Small intestine (tissue), 7 donors: ENCODE measurements around the gene TNIP2. TPM values are rescaled to one million over a fixed set of nuclear protein-coding genes. Genes with fewer than 3 reads are reported as not detected.

Source experiments
- DNase-seq, 2 donors: peaks; one replicate each; pipeline versions ENCODE4 v3.0.0 to v3.0.0-alpha.2; 2013
- FAIRE-seq: peaks from 2 replicates; lab custom pipeline; 2012; peaks lifted over from hg19 to GRCh38; lab: Jason Lieb, UNC
- H3K27ac ChIP-seq, 3 donors: one replicate each; pipeline ENCODE4 v1.5.1; 2013; ENCODE audit warnings: low read length in 2 of 3, mild to moderate bottlenecking in 2 of 3, control low read depth in 1 of 3, inconsistent platforms in 1 of 3, low read depth in 1 of 3, moderate library complexity in 1 of 3
- H3K27me3 ChIP-seq, 3 donors: one replicate each; pipeline ENCODE4 v1.6.1; 2013; ENCODE audit warnings: low read length in 3 of 3, inconsistent platforms in 1 of 3; ENCODE audit not compliant: control insufficient read depth in 3 of 3, insufficient read depth in 3 of 3
- H3K36me3 ChIP-seq, 3 donors: one replicate each; pipeline ENCODE4 v1.6.1; 2013; ENCODE audit warnings: low read length in 3 of 3, inconsistent platforms in 1 of 3, low read depth in 1 of 3, mild to moderate bottlenecking in 1 of 3, moderate library complexity in 1 of 3; ENCODE audit not compliant: control insufficient read depth in 3 of 3, insufficient read depth in 2 of 3
- H3K4me1 ChIP-seq, 3 donors: one replicate each; pipeline ENCODE4 v1.6.1; 2013; ENCODE audit warnings: low read length in 2 of 3, inconsistent platforms in 1 of 3, low read depth in 1 of 3, mild to moderate bottlenecking in 1 of 3, moderate library complexity in 1 of 3; ENCODE audit not compliant: control insufficient read depth in 3 of 3, insufficient read depth in 2 of 3
- H3K4me3 ChIP-seq, 3 donors: one replicate each; pipeline ENCODE4 v1.5.1; 2013; ENCODE audit warnings: low read length in 3 of 3, control low read depth in 1 of 3, inconsistent platforms in 1 of 3, low read depth in 1 of 3, mild to moderate bottlenecking in 1 of 3, moderate library complexity in 1 of 3
- H3K9me3 ChIP-seq, 2 donors: one replicate each; pipeline ENCODE4 v1.6.1; 2013; ENCODE audit warnings: low read depth in 1 of 2, low read length in 1 of 2; ENCODE audit not compliant: control insufficient read depth in 2 of 2, insufficient read depth in 1 of 2
- WGBS, 3 donors: extraction: QIAGEN DNeasy Blood & Tissue Kit; methylation state at CpG; one replicate each; pipeline ENCODE4 v1.1.7; 2013; 5-methylcytosine and 5-hydroxymethylcytosine counted together
- polyA plus RNA-seq, 4 donors: library from polyadenylated mRNA; stranded (reverse) in 3 of 4; unstranded in 1 of 4; fragments of 200-250 nt in 3 of 4; fragments of 120-200 nt in 1 of 4; gene quantifications; one replicate each; pipeline versions ENCODE4 v1.2.1 to v1.2.3, GENCODE V29; 2013
- donor health status: healthy with polysubstance abuse.
- donor health status: control.
- donor health status: control.
- donor health status: Bipolar disorder and iron deficiency.
- donor health status: healthy.

TNIP2 gene
- polyA plus RNA-seq, 4 donors: 30.1 to 109 (median 60.3) TPM

DNA sequence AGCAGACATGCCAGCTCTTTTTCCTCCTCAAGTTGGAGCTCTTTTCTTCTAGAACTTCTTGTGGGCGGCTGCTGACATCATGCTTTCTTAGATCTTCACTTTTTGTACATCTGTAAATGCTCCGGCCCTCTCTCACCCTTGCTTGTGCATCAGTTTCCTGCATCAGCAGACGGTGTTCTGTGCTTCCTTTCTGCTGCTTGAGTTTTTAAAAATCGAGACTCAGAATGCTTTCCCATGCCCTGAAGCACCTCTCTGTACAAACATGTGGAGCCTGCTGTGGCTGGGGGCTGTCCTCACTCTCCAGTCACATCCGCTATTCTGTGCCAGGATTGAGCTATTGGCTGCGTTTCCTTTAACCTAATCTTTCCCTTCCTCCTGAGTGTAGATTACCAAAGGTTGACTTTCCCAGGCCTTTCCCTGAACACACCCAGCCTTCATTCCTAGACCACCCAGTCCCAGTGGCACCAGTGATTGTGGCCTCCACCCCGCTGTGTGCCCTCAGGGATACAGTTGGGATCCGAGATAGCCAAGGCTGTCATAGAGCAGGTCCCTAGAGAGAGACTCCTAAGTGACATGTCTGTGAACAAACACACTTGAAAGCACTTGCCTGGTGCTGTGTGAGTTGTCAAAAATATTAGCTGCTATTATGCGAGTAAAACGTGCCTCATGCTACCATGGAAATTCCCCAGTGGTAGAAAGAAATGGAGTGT is 41.9 kb downstream of the TNIP2 start:
- Histone ChIP-seq H3K9me3 (peaks cover 0 to 4% of the 10 kb centered on the region in 2 donors), H3K36me3 (peaks cover 3 to 48% (median 3%) of the 10 kb centered on the region in 3 donors), H3K27me3 (no peaks in the 10 kb centered on the region), H3K4me3 (no peak overlapping the region), H3K27ac (peak overlapping the region in 1 of 3 donors; percentile 47), H3K4me1 (peaks cover 0 to 2% (median 0%) of the 10 kb centered on the region in 3 donors)
- FAIRE-seq (no peak), DNase-seq (no peak)
- WGBS, 3 donors: 50 to 84% (median 60%) methylated on average over 10 of the region's 10 CpGs

DNA sequence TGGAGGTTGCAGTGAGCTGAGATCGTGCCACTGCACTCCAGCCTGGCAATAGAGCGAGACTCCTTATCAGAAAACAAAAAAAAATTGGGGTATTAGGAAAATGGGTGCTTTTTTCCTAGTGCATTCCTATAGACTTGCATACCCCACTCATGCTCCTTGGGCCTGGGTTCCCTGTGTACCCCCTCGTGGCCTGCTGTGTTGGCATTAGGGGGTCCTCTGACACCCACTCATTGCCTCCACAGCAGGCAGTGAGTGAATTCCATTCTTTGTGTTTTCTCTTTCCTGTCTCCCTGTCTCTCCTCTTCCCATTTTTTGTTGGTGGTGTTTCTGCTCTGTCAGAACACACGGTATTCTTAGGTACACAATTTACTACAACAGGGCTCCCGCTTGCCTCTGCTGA is 42.8 kb downstream of the TNIP2 start:
- peaks cover 0 to 2% (median 0%) of the 10 kb centered on the region in 3 donors for H3K4me1 ChIP-seq

DNA sequence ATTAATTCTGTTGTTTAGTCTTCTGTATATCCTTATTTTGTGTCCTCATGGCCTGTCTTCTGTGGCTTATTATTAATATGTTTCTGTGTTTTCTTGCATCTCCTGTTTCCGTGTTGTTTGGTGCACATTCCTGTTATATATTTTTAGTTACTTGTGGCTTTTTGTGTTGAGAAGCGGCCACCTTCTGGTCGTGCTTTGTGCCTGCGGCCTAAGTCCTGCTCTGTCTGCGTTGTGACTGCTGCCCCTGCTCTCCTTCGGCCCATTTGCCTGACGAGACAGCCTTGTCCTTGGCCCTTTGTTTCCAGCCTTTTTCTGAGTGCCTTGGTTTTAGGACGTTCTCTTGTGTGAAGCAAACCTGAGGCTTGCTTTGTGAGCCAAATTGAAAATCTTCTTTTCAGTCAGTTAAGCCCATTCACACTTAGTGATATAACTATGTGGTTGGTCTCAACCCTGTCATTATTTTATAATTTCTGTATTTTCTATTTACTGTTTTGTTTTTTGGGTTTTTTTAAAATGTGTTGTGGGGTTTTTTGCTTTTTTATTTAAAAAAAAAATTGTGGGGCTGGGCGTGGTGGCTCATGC is 43.8 kb downstream of the TNIP2 start:
- Histone ChIP-seq H3K4me3 (no peak overlapping the region), H3K4me1 (peaks cover 0 to 2% (median 0%) of the 10 kb centered on the region in 3 donors), H3K27me3 (no peaks in the 10 kb centered on the region), H3K27ac (no peak overlapping the region), H3K9me3 (peaks cover 0 to 4% of the 10 kb centered on the region in 2 donors), H3K36me3 (peaks cover 3 to 50% (median 3%) of the 10 kb centered on the region in 3 donors)
- WGBS, 3 donors: 73 to 89% (median 81%) methylated on average over 9 of the region's 9 CpGs
- FAIRE-seq (no peak), DNase-seq (no peak)

More for the DNA sequence above, 42.8 kb downstream of the TNIP2 start:
- Histone ChIP-seq H3K27me3 (no peaks in the 10 kb centered on the region), H3K9me3 (peaks cover 0 to 4% of the 10 kb centered on the region in 2 donors), H3K4me3 (no peak overlapping the region), H3K36me3 (peaks cover 3 to 48% (median 3%) of the 10 kb centered on the region in 3 donors), H3K27ac (peak overlapping the region in 1 of 3 donors; percentile 76)
- DNase-seq (no peak), FAIRE-seq (no peak)
- WGBS, 3 donors: 88 to 96% (median 89%) methylated on average over 5 of the region's 5 CpGs

DNA sequence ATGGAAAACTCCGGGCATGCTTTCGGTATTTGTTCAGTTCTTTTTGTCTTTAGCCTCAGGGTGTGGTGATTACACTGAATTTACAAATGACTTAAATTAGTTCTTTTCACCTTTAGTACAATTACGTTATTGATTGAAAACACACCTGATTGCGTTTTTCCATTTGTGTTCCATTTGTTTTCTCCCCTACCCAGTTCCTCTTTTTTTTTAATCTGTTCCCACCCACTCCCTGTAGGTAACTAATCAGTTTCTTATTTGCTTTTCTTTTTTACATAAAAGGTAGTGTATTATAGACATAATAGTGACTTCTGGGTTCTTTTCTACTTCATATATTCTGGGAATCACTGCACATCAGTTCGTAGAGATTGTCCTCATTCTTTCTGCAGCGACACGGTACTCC is 53.4 kb downstream of the TNIP2 start:
- FAIRE-seq (no peak), DNase-seq (no peak)
- WGBS, 3 donors: 88 to 90% (median 90%) methylated on average over 7 of the region's 7 CpGs
- Histone ChIP-seq H3K36me3 (peaks cover 22 to 66% (median 28%) of the 10 kb centered on the region in 3 donors), H3K4me1 (peaks cover 0 to 2% (median 0%) of the 10 kb centered on the region in 3 donors), H3K27ac (no peak overlapping the region), H3K27me3 (no peaks in the 10 kb centered on the region), H3K9me3 (no peaks in the 10 kb centered on the region), H3K4me3 (no peak overlapping the region)

DNA sequence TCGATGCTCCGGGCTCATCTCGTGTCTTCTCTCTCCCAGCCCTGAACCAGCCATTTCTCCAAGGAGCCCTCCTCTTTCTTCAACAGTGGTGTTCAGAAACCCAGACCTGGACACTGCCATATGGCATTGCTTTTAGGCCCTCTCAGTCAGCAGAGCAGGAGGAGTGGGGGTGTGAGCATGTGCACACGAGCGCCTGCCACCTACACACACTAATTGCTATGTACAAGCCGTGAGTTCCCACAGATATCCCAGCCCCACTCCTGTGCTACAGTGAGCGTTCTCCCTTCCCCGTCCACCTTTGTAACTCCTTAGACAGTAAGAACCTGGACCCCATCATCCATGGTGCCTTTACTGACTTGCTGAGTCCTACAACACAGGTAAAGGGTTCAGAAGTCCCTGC is 53.8 kb downstream of the TNIP2 start:
- DNase-seq: no peak
- Histone ChIP-seq H3K27ac (no peak overlapping the region), H3K9me3 (no peaks in the 10 kb centered on the region), H3K36me3 (peaks cover 26 to 68% (median 28%) of the 10 kb centered on the region in 3 donors), H3K27me3 (no peaks in the 10 kb centered on the region), H3K4me1 (peaks cover 0 to 5% (median 0%) of the 10 kb centered on the region in 3 donors), H3K4me3 (no peak overlapping the region)
- 95 to 96% (median 96%) methylated on average over 8 of the region's 8 CpGs for WGBS, 3 donors
- no peak for FAIRE-seq

DNA sequence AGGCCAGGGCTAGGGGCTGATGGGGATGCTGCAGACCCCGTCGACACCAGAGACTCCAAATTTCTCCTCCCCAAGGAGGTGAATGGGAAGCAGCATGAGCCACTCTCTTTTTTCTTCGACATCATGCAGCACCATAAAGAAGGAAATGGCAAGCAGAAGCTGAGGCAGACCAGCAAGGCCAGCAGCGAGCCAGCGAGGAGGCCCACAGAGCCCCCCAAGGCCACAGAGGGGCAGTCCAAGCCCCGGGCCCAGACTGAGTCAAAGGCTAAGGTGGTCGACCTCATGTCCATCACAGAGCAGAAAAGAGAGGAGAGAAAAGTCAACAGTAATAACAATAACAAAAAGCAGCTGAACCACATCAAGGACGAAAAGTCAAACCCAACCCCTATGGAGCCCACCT is 56.1 kb downstream of the TNIP2 start:
- peaks cover 37 to 79% (median 41%) of the 10 kb centered on the region in 3 donors for H3K36me3 ChIP-seq
- H3K27ac ChIP-seq: no peak overlapping the region
- no peaks in the 10 kb centered on the region for H3K27me3 ChIP-seq
- DNase-seq (no peak), FAIRE-seq (no peak)
- no peak overlapping the region for H3K4me3 ChIP-seq
- WGBS, 3 donors: 95 to 97% (median 96%) methylated on average over 8 of the region's 8 CpGs
- H3K9me3 ChIP-seq: no peaks in the 10 kb centered on the region
- H3K4me1 ChIP-seq: peaks cover 0 to 5% (median 0%) of the 10 kb centered on the region in 3 donors

DNA sequence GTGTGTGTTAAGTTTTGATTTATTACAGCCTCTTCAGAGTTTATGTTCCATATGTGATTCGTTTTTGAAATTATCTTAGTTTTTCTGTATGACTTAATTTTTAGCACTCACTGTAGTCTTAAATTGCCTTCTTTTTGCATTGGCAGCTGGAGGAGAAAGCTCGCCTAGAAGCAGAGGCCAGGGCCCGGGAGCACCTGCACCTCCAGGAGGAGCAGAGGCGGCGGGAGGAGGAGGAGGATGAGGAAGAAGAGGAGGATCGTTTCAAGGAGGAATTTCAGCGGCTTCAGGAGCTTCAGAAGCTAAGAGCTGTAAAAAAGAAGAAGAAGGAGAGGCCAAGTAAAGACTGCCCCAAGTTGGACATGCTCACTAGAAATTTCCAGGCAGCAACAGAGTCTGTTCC is 56.6 kb downstream of the TNIP2 start:
- no peak for DNase-seq
- H3K36me3 ChIP-seq: peaks cover 37 to 84% (median 41%) of the 10 kb centered on the region in 3 donors
- FAIRE-seq: no peak

DNA sequence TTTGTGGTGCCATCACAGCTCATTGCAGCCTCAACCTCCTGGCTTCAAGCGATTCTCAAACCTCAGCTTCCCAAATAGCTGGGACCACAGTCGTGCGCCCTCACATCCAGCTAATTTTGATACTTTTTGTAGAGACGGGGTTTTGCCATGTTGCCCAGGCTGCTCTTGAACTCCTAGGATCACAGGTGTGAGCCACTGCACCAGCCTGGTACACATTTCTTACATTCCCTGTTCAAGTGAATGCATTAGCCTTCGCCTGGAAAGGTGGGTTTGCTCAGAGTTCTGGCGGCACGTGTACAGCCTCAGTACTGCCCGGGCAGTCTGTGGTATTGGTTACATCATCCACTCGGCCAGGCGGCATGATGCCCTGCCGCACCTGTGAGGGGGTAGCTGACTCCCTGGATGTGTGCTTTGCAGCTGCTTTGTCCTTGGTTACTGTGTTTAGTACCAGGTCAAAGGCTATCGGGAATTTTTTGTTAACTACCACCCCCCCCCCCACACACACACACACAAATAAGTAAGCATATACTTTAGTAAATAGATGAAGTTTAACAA is 57.1 kb downstream of the TNIP2 start:
- Histone ChIP-seq H3K9me3 (no peaks in the 10 kb centered on the region), H3K36me3 (peaks cover 37 to 84% (median 39%) of the 10 kb centered on the region in 3 donors), H3K27ac (no peak overlapping the region), H3K4me3 (no peak overlapping the region), H3K4me1 (peaks cover 0 to 5% (median 0%) of the 10 kb centered on the region in 3 donors), H3K27me3 (no peaks in the 10 kb centered on the region)
- FAIRE-seq (no peak), DNase-seq (no peak)
- WGBS, 3 donors: 91 to 94% (median 92%) methylated on average over 12 of the region's 12 CpGs

More for the DNA sequence above, 56.6 kb downstream of the TNIP2 start:
- Histone ChIP-seq H3K4me1 (peaks cover 0 to 5% (median 0%) of the 10 kb centered on the region in 3 donors), H3K9me3 (no peaks in the 10 kb centered on the region), H3K27ac (no peak overlapping the region), H3K4me3 (no peak overlapping the region), H3K27me3 (no peaks in the 10 kb centered on the region)
- 83 to 88% (median 87%) methylated on average over 7 of the region's 7 CpGs for WGBS, 3 donors
